NCI-H748 (cell line): ENCODE results near the gene SLC16A11.
A peak's percentile ranks its signal among the peaks of the same experiment; 100 is the strongest.
"Not testable (repeated sequence)": the region's sequence is repeated elsewhere in the genome, so short reads cannot be mapped to it uniquely, and the experiment has no call there.

Source experiments
- DNase-seq: peaks from one replicate; lab custom pipeline; 2025; ENCODE audit not compliant: unreplicated experiment; lab: John Stamatoyannopoulos, UW

The SLC16A11 gene

DNA sequence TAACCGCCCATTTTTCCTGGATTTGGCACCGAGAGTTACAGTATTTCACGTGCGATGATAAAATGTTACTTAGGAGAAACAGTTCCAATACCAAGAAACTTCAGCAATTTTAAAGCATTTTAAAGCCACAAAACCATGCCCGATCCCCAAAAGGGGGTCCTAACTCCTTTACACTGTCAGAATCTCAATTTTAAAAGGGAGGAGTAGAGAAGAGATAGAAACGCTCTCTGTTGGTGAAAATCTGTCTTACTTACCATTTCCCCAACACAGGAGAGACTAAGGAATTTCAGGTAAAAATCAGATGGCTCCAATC, 32.0 kb downstream of the SLC16A11 start:
- DNase-seq, result no peak

DNA sequence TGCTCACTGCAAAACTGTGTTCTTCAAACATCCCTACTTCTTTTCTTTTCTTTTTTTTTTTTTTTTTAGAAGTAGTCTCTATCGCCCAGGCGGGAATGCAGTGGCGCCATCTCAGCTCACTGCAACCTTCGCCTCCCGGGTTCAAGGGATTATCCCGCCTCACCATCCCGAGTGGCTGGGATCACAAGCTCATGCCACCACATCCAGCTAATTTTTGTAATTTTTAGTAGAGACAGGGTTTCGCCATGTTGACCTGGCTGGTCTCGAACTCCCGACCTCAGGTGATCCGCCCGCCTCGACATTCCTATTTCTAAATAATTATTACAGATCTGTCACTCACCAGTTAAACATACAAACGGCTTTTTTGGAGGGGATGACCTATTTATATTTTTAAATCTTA, 32.5 kb downstream of the SLC16A11 start:
- no peak for DNase-seq

DNA sequence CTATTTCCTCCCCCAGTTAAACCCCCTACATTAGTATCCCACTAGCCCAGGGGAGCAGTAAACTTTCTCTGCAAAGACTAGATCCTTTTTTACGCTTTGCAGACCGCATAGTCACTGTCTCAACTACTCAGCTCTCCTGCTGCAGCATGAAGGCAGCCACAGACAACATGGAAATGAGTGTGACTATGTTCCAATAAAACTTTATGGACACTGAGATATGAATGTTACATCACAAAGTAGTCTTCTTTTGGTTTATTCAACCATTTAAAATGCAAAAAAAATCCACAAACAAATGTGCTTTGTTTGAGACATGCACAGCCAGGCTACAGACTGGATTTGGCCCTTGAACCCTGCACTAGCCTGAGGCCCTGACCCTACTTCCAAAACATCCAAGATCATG, 33.4 kb downstream of the SLC16A11 start:
- DNase-seq, result no peak

DNA sequence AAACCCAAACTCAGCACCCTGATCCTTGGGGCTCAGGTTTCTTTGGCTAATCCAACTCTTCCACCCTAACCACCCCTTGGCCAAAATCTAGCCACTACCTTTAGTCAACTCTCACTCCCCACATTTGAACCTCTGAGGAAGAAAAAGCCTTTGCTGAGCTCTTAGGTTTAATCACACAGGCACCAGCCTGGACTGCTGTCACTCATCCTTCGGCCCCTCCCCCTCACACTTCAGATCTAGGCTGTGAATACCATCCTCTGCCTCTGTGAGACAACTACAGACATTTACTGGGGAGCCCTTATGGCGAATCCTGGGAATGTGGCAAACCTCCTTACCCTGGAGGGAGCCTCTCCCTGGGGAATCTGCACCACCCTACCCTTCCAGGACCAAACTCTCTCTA, 36.7 kb downstream of the SLC16A11 start:
- no peak for DNase-seq

DNA sequence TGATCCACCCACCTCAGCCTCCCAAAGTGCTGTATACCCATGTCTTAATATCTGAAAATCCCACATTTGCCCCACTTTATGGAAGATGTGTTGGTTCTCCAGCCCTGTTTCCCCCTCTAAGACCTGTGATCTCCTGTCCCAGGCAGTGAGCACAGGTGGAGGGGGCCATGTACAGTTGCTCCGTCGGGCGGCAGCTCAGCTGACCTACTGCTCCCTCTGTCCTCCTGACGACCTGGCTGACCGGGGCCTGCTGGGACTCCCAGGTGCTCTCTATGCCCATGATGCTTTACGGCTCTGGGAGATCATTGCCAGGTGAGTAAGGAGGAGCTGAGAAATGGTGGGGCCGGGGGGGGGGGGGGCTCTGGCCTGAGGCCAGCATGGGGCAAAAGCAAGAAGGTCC, 38.2 kb downstream of the SLC16A11 start:
- no peak for DNase-seq

DNA sequence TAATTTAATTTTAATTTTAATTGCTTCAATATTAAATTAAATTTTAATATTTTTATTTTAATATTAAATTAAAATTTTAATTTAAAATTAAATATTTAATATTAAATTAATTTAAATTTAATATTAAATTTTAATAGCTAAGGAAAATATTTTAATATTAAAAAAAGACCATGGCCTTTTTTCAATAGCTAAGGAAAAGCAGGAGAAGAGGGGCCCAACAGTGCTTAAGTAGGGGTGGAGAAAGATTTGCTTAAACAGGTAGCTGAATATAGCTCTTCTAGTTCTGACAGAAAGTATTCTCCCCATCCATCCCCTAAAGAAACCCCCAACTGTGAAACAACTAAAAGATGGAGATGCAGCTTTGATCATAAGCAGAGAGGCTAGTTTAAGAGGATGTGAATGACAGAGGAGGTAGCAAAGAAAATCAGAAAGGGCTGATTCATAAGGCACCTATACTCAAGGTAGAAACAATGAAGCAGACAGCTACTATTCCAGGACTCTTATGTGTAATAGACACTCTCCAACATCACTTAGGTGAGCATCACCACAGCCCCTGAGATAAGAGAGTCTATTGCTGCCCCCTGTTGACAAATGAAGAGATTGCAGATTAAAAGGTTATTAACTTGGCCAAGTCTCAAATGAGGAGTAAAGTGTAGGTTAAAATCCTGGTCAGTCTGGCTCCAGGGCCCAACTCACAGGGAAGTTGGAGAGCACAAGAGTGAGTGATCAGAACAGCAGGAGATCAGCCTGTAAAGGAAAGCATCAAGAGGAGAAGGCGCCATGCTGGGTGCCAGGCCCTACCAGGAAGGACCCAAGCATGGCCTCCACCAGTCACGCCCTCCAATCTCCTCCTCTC, 39.3 kb downstream of the SLC16A11 start:
- peak; percentile 90 for DNase-seq

DNA sequence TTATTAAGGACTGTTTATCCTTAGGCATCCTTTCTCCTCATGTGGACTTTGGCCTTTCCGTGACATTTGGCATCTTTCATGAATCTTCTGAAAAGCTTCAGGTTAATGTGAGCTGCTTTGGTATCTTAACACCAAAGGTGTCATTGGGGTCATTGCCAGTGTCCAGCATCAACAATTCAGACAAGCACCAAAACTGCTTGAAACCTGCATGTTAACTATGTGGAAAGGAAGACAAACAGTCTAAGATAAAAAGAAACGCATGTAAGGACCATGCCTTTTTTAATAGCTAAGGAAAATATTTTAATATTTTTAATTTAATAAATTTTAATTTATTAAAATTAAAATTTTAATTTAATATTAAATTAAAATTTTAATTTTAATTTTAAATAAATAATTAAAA, 40.1 kb downstream of the SLC16A11 start:
- no peak for DNase-seq

DNA sequence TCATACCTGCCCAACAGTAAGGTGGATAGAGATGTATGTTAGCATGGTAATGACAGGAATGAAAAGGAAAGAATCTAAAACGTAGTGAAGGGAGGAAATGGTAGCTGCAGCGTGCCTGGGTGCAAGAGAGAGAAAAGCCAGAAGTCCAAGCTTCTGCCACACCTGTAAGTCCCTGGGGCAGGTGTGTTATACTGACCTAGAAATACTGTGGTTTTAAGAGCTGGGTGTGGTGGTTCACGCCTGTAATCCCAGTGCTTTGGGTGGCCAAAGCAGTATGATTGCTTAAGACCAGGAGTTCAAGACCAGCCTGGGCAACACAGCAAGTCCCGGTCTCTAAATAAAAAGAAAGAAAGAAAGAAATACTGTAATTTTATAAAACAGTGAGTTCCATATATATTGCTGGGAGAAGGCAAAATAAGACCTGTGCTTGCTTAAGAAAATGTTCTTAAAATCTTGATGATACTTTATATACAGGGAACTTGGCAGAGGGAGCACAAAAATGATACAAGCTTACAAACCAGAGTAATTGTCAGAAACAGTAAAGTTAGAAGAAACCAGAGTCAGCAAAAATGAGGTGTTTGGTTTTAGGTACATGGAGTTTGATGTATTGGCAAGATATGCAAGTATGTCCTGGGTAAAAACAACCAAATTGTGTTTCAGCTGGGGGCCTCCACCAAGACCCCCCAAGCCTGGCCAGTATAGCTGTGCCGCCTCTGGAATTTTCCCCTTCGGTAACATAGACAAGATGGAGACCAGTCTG, 41.4 kb downstream of the SLC16A11 start:
- no peak for DNase-seq

DNA sequence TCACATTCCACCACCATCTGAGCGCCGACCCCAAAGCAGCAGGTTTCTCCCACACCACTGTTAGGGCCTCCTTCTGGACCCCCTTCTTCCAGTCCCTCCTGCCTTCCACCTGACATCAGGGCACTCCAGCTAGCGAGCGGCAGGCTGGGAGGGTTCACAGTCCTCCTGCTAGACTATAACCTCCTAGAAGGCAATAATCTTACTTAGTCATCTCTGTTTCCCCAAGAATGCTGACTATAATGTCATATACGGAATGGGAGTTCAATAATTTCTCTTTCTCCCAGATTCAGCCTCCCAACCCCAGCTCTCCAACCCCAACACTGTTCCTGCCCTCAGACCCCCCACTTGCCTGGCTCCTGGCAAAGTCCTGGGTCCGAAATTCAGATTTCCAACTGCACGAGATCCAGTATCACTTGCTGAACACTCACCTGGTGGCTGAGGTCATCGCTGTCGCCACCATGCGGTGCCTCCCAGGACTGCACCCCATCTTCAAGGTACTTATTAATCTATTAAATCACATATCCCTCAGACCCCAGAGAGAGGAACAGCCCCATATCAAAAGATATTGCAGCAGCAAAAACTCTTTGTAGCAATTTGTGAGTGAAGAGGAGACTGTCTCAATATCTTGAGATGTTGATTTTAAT, 42.5 kb downstream of the SLC16A11 start:
- DNase-seq, result peak; percentile 62

DNA sequence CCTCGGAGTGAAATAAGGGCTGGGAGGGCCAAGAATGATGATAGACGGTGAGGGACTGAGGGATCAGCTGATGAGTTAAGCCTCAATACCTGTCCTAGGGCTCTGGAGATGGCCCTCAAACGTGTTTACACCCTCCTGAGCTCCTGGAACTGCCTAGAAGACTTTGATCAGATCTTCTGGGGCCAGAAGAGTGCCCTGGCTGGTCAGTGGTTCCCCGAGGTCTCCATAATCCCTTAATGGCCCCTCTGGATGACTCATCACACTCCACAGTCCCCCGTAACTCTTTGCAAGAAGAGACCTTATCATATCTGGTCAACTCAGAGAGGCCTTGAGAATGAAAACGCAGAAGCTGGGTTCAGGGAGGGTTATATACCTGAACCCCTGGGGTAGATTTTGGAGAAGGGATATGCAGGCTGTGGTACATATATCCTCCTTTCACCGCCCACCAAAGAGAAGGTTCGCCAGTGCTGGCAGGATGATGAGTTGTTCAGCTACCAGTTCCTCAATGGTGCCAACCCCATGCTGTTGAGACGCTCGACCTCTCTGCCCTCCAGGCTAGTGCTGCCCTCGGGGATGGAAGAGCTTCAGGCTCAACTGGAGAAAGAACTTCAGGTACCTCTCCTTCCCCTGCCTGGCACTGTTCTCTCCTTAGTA, 44.9 kb downstream of the SLC16A11 start:
- DNase-seq, result no peak

DNA sequence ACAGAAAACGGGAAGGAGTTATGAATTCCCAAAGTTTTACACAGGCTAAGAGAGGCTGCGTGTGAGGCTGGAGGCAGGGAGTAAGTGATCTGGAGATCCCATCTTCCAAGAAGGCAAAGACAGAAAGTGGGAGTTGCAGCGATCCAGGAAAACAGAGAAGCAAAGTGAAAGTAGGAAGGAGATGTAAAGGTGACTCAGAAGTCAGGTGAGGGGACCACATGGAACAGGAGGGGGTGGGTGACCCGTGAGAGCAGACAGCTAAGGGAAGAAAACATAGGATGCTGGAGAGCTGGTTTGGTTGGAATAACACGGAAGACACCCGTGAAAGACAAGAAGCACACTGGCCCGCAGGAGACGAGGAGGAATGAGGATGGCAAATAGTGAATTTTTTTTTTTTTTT, 46.7 kb downstream of the SLC16A11 start:
- DNase-seq, result no peak

DNA sequence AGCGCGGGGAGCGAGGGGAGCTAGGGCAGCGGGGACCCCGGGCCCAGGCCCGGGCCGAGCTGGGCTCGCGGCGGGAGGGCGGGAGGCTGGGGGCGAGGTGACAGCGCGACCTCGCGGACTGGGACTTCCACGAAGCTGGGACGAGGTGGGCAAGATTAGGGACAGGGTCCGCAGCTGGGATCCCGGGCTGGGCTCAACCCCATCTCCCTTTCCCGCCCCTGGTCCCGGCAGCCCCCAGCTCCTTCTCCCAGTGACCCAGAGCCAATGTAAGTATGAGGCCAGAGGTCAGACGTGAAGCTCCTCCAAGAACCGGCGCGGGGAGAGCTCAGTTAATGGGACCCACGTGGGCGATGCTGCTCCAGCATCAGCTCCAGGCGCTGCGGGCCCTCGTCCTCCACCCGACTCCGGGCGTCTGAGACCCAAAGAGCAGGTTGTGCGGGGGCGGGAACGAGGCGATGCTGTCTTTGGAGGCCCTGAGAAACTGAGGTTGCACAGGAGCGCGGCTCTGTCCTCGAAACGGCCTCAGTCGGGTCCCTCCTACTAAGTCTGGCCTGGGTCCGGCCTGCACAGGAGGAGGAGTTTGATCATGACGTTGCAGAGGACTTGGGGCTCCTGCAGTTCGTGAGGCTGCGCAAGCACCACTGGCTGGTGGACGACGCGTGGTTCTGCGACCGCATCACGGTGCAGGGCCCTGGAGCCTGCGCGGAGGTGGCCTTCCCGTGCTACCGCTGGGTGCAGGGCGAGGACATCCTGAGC, 47.5 kb downstream of the SLC16A11 start:
- DNase-seq, result no peak

DNA sequence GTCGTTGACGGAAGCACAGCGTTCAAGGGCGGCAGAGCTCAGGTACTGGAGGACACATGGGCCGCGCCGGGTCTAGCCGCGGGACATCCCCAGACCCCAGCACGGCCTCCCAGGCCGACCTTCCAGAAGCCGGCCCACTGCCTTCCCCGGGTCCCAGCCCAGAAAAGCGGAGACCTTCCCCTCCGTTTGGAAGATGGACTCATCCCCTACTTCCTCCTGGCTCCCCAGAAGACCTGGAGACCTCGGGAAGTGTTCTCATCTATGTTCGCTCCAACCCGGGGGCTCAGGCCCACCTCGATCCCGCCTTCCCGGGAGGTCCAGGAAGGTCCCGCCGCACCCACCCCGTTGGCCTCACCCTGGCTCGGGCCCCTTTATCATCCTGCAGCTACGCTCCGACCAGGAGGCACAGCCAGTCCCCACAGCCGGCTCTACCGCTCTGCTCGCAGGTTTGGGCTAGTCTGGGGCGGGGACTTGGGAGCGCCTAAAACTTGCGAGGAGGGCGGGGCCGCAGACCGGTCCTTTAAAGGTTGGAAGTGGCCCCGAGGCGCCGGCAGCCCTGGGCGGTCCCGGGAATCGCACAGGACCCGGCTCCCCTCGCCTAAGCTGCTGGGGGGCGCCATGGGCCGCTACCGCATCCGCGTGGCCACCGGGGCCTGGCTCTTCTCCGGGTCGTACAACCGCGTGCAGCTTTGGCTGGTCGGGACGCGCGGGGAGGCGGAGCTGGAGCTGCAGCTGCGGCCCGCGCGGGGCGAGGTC, 48.2 kb downstream of the SLC16A11 start, which contains the start of gene ALOX12:
Gene ALOX12, plus strand, starts transcription at position 550 of the 756 bp plus-strand sequence. Its CDS starts 69 bp downstream, at position 619.
- no peak for DNase-seq

DNA sequence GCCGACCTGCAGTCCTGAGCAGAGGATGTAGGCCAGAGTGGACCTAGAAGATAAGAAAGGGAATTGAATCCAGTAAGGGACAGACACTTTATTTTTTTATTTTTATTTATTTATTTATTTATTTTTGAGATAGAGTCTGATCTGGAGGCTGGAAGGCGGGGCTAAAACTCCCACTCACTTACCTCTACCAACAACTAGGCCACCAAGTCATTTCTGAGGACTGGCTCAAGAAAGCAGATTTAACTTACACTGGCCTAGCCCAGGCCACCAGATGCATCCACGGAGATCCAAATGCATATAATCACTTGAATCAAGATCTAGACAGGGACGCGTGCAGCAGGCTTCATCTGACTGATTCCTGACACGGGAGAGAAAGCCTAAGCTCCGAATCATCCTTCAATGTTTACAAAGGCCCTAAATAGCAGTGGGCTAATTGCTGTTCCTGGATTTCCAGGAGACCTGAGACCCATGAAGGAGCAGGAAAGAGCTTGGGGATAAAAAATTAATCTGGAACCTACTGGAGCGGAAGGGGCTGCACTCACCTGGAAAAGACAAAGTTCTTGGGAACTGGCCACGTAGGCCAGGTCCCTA, 49.1 kb downstream of the SLC16A11 start:
- no peak for DNase-seq

DNA sequence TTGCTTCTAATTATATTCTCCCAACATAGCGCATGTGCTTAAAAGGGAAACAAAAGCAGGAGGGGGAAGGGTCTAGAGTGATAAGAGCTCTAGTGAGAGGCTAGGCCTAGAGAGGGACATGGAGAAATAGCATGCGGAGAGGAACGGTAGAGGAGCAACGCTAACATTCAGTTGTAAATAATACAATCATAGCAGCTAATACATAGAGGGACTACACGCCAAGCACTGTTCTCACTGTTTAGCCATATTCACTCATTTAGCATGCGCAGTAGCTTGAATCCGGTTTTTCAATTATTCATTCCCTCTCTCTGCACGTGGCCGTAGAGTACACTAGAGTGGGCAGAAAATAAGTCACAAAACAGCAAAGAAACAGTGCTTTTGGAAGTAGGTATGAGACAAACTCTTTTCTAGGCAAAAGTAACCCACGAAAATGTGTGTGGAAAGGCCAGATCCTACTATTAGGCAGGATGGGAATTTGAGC, 49.7 kb downstream of the SLC16A11 start:
- DNase-seq, result no peak

DNA sequence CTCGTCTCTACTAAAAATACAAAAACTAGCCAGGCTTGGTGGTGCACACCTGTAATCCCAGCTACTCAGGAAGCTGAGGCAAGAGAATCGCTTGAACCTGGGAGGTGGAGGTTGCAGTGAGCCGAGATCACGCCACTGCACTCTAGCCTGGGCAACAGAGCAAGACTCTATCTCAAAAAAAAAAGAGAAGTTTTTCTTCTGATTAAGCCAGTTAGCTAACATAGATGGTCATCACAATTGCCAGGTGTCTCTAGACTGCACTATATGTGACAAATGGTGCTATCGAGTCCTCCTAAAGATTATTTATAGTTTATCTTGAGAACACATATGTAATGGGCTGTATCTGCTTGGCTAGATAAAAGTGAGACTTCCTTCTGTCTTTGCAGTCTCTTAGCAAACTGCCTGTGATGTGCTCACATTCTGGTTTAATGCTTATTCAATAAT, 50.3 kb downstream of the SLC16A11 start:
- DNase-seq, result not testable (repeated sequence)
